HG02885 (cell line): Measurements from ENCODE around the gene MYO1G.
"Not testable (repeated sequence)": the region's sequence is repeated elsewhere in the genome, so short reads cannot be mapped to it uniquely, and the experiment has no call there.

Source experiments
- ATAC-seq: cut with Tn5 transposase; IDR thresholded peaks from one replicate; pipeline ENCODE4 v1.9.1; 2021; ENCODE audit warnings: mild to moderate bottlenecking; ENCODE audit not compliant: unreplicated experiment, poor library complexity

Gene MYO1G

GRCh38 chr7:44945479-44945878 lies 33.3 kb downstream of the MYO1G start:
- ATAC-seq, result no peak

- no peak for ATAC-seq
These were observed 34.0 kb downstream of the MYO1G start for GRCh38 chr7:44944821-44945220.

GRCh38 chr7:44943631-44944030 lies 35.2 kb downstream of the MYO1G start:
- ATAC-seq, result no peak

GRCh38 chr7:44937426-44937825 lies 41.4 kb downstream of the MYO1G start:
- no peak for ATAC-seq

- ATAC-seq, result no peak
These were observed 42.5 kb downstream of the MYO1G start for GRCh38 chr7:44936322-44936721.

GRCh38 chr7:44935583-44935982 lies 43.2 kb downstream of the MYO1G start:
- no peak for ATAC-seq

- no peak for ATAC-seq
These were observed 43.8 kb downstream of the MYO1G start for GRCh38 chr7:44935016-44935415.

GRCh38 chr7:44934510-44934909 lies 44.3 kb downstream of the MYO1G start:
- not testable (repeated sequence) for ATAC-seq

GRCh38 chr7:44930921-44931320 lies 47.9 kb downstream of the MYO1G start:
- ATAC-seq, result no peak

- no peak for ATAC-seq
These were observed 56.5 kb downstream of the MYO1G start for GRCh38 chr7:44922351-44922694.

- peak; percentile 72 for ATAC-seq
These were observed 57.0 kb downstream of the MYO1G start for GRCh38 chr7:44921607-44922350.

GRCh38 chr7:44920119-44920518 lies 58.7 kb downstream of the MYO1G start:
- ATAC-seq, result no peak

- no peak for ATAC-seq
These were observed 60.8 kb downstream of the MYO1G start for GRCh38 chr7:44918029-44918428.

- ATAC-seq, result no peak
These were observed 61.4 kb downstream of the MYO1G start for GRCh38 chr7:44917465-44917864.

- ATAC-seq, result peak; percentile 88
These were observed 63.7 kb downstream of the MYO1G start for GRCh38 chr7:44914992-44915607.

GRCh38 chr7:44912775-44913347 lies 66.0 kb downstream of the MYO1G start:
- no peak for ATAC-seq
